ENCODE data around the gene EIF4G2.

- no peak for TF ChIP-seq CTCF (IDR thresholded peaks at IDR 0.05; ENCODE audit: control extremely low read depth in 1 of 3, insufficient read depth in 1 of 3, low read depth in 1 of 3, low read length in 3 of 3)
- TF ChIP-seq RAD21 (IDR thresholded peaks at IDR 0.05 in 1 of 2, conservative IDR thresholded peaks at IDR 0.05 in 1 of 2; ENCODE audit: low read depth in 2 of 2, low read length in 2 of 2), result no peak
- TF ChIP-seq JUN (IDR thresholded peaks at IDR 0.05; ENCODE audit: low read depth, low read length), result no peak
- TF ChIP-seq USF2 (IDR thresholded peaks at IDR 0.05; ENCODE audit: low read length), result no peak
- TF ChIP-seq POLR2AphosphoS5 (IDR thresholded peaks at IDR 0.05; ENCODE audit: low read depth, low read length), result no peak
- no peak for TF ChIP-seq EP300 (IDR thresholded peaks at IDR 0.05; ENCODE audit: borderline replicate concordance in 1 of 2, low read depth in 2 of 2, low read length in 2 of 2)
- no peak for TF ChIP-seq POLR2A (IDR thresholded peaks at IDR 0.05; ENCODE audit: control extremely low read depth in 1 of 2, low read depth in 2 of 2, low read length in 2 of 2)
- no peak for TF ChIP-seq E2F6 (IDR thresholded peaks at IDR 0.05)
- no peak for TF ChIP-seq GABPA (IDR thresholded peaks at IDR 0.05; ENCODE audit: borderline replicate concordance, insufficient read depth, low read length)
Observed at GRCh38 chr11:10838881-10839280, 30.2 kb upstream of the EIF4G2 start.

Measured in H1 (cell line).